Neutrophil (primary cell): Measurements from ENCODE around the gene CIB1.

Experiments
- H3K27ac ChIP-seq: fragments of 200-600 bp; sonication (generic); 2 replicates; pipeline ENCODE4 v1.5.1; 2016; ENCODE audit warnings: mild to moderate bottlenecking, moderate library complexity
- H3K27me3 ChIP-seq: fragments of 200-600 bp; sonication (generic); 2 replicates; pipeline ENCODE4 v1.6.0; 2016; ENCODE audit warnings: mild to moderate bottlenecking
- H3K36me3 ChIP-seq: fragments of 200-600 bp; sonication (generic); 2 replicates; pipeline ENCODE4 v1.5.1; 2017
- H3K4me1 ChIP-seq, 2 experiments: fragments of 200-600 bp in 1 of 2; sonication (generic) in 1 of 2; 1 replicate in 1 of 2; 2 replicates in 1 of 2; pipeline versions ENCODE4 v1.5.1 to v1.6.1; 2013 to 2016; ENCODE audit warnings: low read depth in 1 of 2, low read length in 1 of 2, mild to moderate bottlenecking in 1 of 2, moderate library complexity in 1 of 2; ENCODE audit not compliant: control insufficient read depth in 1 of 2, insufficient read depth in 1 of 2
- H3K4me3 ChIP-seq, 2 experiments: fragments of 200-600 bp in 1 of 2; sonication (generic) in 1 of 2; 1 replicate in 1 of 2; 2 replicates in 1 of 2; pipeline ENCODE4 v1.5.1; 2013 to 2016; ENCODE audit warnings: low read depth in 1 of 2, low read length in 1 of 2, mild to moderate bottlenecking in 1 of 2, moderate library complexity in 1 of 2
- H3K9me3 ChIP-seq: fragments of 200-600 bp; sonication (generic); 2 replicates; pipeline ENCODE4 v1.5.1; 2016
- TF ChIP-seq, protein P1 (sequence below): fragments of 200-600 bp; sonication (generic); IDR thresholded peaks from 2 replicates; pipeline ENCODE4 v1.5.1; 2016; ENCODE audit warnings: antibody characterized with exemption

The CIB1 gene

DNA sequence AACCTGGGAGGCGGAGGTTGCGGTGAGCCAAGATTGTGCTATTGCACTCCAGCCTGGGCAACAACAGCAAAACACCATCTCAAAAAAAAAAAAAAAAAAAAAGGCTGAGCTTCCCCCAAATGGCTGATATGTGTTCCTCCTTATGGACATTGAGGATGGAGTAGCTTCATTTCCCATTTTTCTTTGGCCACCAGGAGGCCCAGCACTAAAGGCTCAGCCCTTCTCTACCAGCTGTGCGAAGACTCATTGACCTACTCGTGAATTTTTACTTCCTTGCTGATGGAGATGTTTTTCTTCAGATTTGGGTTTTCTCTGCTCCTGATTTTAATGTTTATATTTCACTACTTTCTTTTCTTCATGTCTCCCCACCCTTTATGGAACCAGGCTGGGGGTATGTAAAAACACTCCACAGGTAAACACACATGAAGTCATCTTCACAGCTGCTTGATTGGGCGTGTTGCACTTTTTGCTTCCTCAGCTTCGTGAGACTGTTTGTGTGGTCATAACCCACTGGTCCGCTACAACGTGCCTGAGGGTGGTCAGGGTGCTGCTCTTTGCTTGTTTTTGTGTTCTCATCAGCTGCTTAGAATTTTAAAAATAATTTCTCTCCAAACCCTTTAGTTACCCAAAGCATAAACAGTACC is 19.1 kb downstream of the CIB1 start:
- Histone ChIP-seq H3K4me3 (no peak overlapping the region), H3K27me3 (no peaks in the 10 kb centered on the region), H3K36me3 (peaks cover 64% of the 10 kb centered on the region), H3K4me1 (peaks cover 46 to 48% of the 10 kb centered on the region in 2 experiments), H3K9me3 (no peaks in the 10 kb centered on the region), H3K27ac (peak overlapping the region; percentile 48)
- TF ChIP-seq, protein P1, sequence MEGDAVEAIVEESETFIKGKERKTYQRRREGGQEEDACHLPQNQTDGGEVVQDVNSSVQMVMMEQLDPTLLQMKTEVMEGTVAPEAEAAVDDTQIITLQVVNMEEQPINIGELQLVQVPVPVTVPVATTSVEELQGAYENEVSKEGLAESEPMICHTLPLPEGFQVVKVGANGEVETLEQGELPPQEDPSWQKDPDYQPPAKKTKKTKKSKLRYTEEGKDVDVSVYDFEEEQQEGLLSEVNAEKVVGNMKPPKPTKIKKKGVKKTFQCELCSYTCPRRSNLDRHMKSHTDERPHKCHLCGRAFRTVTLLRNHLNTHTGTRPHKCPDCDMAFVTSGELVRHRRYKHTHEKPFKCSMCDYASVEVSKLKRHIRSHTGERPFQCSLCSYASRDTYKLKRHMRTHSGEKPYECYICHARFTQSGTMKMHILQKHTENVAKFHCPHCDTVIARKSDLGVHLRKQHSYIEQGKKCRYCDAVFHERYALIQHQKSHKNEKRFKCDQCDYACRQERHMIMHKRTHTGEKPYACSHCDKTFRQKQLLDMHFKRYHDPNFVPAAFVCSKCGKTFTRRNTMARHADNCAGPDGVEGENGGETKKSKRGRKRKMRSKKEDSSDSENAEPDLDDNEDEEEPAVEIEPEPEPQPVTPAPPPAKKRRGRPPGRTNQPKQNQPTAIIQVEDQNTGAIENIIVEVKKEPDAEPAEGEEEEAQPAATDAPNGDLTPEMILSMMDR = no peak

DNA sequence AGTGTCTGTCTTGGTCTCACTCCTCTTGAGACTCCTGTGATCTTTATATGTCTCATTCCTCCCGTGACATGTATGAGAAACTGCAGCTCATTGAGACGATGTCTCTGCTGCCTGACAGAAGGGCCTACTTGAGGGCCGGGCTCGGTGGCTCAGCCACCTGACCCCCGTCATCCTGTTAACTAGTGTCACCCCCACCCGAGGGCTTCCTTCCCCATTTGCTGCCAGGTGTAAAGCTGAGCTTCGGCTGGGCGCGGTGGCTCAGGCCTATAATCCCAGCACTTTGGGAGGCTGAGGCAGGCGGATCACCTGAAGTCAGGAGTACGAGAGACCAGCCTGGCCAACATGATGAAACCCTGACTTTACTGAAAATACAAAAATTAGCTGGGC is 19.9 kb downstream of the CIB1 start:
- Histone ChIP-seq H3K9me3 (no peaks in the 10 kb centered on the region), H3K27me3 (no peaks in the 10 kb centered on the region), H3K4me1 (peaks cover 46 to 48% of the 10 kb centered on the region in 2 experiments), H3K27ac (peak overlapping the region; percentile 71), H3K36me3 (peaks cover 63% of the 10 kb centered on the region), H3K4me3 (no peak overlapping the region)
- TF ChIP-seq, protein P1 = no peak

DNA sequence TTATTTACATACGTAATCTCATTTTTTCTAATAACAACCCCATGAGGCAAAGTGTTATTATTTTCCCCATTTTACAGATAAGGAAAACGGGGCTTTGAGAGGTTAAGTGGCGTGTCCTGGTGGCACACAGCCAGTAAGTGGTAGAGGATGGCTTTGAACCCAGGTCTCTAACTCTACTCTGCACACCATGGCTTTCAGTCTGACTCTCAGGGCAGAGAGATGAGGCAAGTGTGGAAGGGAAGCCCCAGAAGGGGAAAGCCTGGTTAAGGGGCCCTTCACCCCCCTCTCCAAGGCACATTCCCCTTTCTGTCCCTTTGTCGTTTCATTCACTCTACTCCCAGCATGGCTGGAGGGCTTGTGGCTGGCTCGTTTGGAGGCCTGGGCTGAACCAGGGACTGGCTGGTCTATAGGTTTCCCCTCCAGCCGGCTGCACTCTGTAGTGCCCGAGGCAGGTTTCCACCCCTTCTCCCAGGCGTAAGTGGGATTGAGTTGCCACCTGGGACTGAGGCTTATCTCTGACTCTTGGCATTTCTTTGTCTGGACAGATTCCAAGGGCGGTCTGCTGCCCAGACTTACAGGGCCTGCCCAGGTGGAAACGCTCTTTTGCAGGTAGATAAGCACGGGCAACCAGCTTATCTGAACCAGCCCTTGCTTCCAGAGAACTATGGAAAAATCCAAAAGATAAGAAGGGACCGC is 20.5 kb downstream of the CIB1 start:
- H3K27me3 ChIP-seq = no peaks in the 10 kb centered on the region
- TF ChIP-seq, protein P1 = no peak
- H3K27ac ChIP-seq = peak overlapping the region; percentile 71
- H3K4me3 ChIP-seq = no peak overlapping the region
- peaks cover 58% of the 10 kb centered on the region for H3K36me3 ChIP-seq
- peaks cover 46 to 48% of the 10 kb centered on the region in 2 experiments for H3K4me1 ChIP-seq
- H3K9me3 ChIP-seq = no peaks in the 10 kb centered on the region

DNA sequence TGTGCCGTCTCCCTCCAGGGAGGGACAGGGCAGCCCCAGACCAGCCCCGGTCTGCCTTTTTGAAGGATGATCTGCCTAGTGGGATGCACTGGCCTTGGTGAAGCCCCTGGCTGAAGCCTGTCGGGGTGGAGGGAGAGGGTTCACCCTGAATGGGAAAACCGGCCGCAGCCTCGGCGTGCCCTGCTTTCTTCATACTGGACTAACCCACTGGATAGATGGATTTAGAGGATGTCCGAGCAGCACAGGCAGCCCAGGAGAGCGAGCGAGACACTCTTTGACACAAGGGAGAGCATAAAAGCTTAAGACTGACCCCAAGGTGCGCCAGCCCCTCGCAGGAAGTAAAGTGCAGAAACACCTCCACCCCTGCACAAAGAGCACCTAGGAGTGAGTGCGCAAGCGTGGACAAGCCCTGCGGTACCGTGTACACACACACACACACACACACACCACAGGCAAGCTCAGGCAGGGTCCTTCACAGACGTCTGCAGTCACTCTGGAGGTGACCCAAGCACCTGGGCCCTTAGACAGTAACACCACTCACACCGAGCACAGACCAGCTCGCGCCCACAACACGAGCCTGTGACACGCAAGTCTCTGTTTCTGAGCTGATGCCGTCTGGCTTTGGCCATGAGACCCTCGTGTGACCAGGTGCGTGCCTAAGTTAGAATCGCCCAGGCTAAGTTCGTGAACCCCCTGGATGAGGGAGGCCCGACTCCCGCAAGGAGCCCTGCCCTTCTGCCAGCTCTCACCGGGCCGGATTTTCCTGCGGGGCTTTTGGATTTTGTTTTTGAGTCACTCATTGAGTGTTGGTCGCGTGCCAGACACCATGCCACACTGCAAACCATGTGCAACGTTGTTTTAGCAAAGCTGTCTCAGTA is 21.3 kb downstream of the CIB1 start:
- no peaks in the 10 kb centered on the region for H3K9me3 ChIP-seq
- peak overlapping the region; percentile 79 for H3K27ac ChIP-seq
- H3K4me3 ChIP-seq = peak overlapping the region in 1 of 2 experiments; percentile 45
- peaks cover 55% of the 10 kb centered on the region for H3K36me3 ChIP-seq
- peaks cover 47 to 50% of the 10 kb centered on the region in 2 experiments for H3K4me1 ChIP-seq
- H3K27me3 ChIP-seq = no peaks in the 10 kb centered on the region
- TF ChIP-seq, protein P1 = no peak

DNA sequence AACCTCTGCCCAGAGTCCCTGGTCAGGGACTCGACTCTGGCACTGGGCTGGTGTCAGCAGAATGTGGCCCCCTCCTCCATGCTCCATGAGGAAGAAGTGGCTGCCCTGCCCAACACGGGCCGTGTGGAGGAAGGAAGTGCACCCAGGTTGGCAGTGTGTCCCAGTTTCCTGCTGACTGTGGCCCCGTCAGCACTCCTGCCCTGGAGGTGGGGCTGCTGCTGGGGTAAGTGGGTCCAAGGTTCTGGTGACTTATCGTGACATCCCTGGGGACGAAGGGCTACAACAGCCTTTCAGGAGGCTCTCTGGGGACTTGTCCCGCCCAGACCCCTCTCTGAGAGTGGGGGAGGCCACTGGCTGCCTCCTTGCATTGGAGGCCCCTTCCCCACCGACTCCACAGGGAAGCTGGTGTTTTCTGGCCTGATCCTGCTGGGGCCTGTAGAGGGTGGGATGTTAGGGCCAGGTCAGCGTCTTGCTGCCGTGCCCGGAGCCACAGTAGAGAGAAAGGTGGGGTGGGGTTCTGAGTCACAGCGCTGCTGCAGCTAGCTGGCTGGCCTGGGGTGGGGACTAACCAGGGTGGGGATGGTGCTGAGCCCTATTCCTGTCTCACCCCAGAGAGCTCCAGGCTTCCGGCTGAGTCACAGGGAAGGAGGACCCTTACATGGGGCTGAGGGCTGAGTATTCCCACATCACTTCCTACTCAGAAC is 22.1 kb downstream of the CIB1 start:
- Histone ChIP-seq H3K27ac (peak overlapping the region; percentile 79), H3K27me3 (no peaks in the 10 kb centered on the region), H3K4me3 (peak overlapping the region in 1 of 2 experiments; percentile 45), H3K36me3 (peaks cover 59% of the 10 kb centered on the region), H3K4me1 (peaks cover 56 to 59% of the 10 kb centered on the region in 2 experiments), H3K9me3 (no peaks in the 10 kb centered on the region)
- TF ChIP-seq, protein P1 = no peak
